Neuron (in vitro differentiated cells): ENCODE measurements around the gene ELP4.

Source experiments
- H2AFZ ChIP-seq: one replicate; pipeline ENCODE4 v1.6.1; 2013; ENCODE audit warnings: low read depth, mild to moderate bottlenecking, inconsistent platforms, low read length, moderate library complexity
- H3K27me3 ChIP-seq: one replicate; pipeline ENCODE4 v1.6.1; 2013; ENCODE audit warnings: low read length; ENCODE audit not compliant: insufficient read depth
- H3K36me3 ChIP-seq: one replicate; pipeline ENCODE4 v1.6.1; 2013; ENCODE audit warnings: low read length; ENCODE audit not compliant: insufficient read depth
- H3K4me1 ChIP-seq: one replicate; pipeline ENCODE4 v1.6.1; 2013; ENCODE audit warnings: low read length; ENCODE audit not compliant: insufficient read depth
- H3K4me3 ChIP-seq: 2 replicates; pipeline ENCODE4 v1.5.1; 2013; ENCODE audit warnings: mild to moderate bottlenecking, low read length, moderate library complexity
- H3K9me3 ChIP-seq: one replicate; pipeline ENCODE4 v1.6.1; 2013; ENCODE audit warnings: low read length

ELP4 gene

DNA sequence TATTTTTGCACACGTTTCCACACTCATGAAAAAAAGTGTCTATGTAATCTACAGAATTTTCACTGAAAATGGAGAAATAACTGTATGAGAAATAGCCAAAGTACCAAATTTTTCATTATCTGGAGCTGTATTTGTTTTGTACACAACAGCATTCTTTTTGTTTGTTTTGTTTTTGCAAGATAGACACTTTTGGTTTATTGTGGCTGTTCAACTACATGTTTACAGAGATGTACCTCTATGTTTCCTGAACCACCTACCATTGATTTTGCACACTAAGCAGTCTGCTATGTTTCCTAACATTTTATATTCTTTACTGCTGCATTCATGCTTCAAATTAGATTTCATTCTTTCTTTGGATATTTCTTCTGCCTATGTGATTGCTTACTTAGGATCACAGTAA, 116.3 kb downstream of the ELP4 start:
- Histone ChIP-seq H3K4me3 (no peak overlapping the region), H3K27me3 (no peaks in the 10 kb centered on the region), H3K4me1 (no peaks in the 10 kb centered on the region), H2AFZ (no peak overlapping the region), H3K9me3 (no peaks in the 10 kb centered on the region), H3K36me3 (no peaks in the 10 kb centered on the region)

DNA sequence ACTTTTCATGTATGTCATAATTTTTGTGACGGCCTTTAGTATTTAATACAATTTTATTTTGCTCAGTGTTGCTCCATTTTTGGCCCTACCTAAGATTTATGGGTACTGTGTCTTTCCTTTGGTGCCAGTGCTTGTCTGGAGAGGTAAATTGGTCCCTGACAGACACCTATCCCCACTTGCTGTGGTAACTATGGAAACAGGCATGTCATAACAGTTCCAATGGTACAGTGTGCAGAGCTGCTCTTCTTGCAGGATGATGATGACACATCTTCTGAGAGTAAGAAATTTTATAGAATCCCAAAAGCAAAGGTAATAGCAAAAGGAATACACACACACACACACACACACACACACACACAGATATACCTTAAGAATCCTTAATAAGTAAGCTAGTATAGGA, 118.5 kb downstream of the ELP4 start:
- Histone ChIP-seq H3K36me3 (no peaks in the 10 kb centered on the region), H3K4me1 (no peaks in the 10 kb centered on the region), H3K27me3 (no peaks in the 10 kb centered on the region), H2AFZ (no peak overlapping the region), H3K9me3 (no peaks in the 10 kb centered on the region), H3K4me3 (no peak overlapping the region)

- Histone ChIP-seq H3K4me3 (no peak overlapping the region), H3K4me1 (peaks cover 2% of the 10 kb centered on the region), H3K9me3 (no peaks in the 10 kb centered on the region), H2AFZ (no peak overlapping the region), H3K27me3 (no peaks in the 10 kb centered on the region), H3K36me3 (no peaks in the 10 kb centered on the region)
These were observed 127.4 kb downstream of the ELP4 start for GRCh38 chr11:31636983-31637382.

GRCh38 chr11:31640611-31641010, 131.0 kb downstream of the ELP4 start:
- no peaks in the 10 kb centered on the region for H3K36me3 ChIP-seq
- no peak overlapping the region for H2AFZ ChIP-seq
- H3K4me1 ChIP-seq, result peaks cover 5% of the 10 kb centered on the region
- H3K27me3 ChIP-seq, result no peaks in the 10 kb centered on the region
- H3K4me3 ChIP-seq, result no peak overlapping the region
- H3K9me3 ChIP-seq, result no peaks in the 10 kb centered on the region

- H3K4me3 ChIP-seq, result no peak overlapping the region
- peaks cover 11% of the 10 kb centered on the region for H3K4me1 ChIP-seq
- H2AFZ ChIP-seq, result no peak overlapping the region
These were observed 132.0 kb downstream of the ELP4 start for GRCh38 chr11:31641477-31642062.

GRCh38 chr11:31643857-31644256, 134.3 kb downstream of the ELP4 start:
- Histone ChIP-seq H3K36me3 (no peaks in the 10 kb centered on the region), H3K27me3 (no peaks in the 10 kb centered on the region)

More at GRCh38 chr11:31641477-31642062, 132.0 kb downstream of the ELP4 start:
- no peaks in the 10 kb centered on the region for H3K36me3 ChIP-seq
- H3K27me3 ChIP-seq, result no peaks in the 10 kb centered on the region
- H3K9me3 ChIP-seq, result no peaks in the 10 kb centered on the region

DNA sequence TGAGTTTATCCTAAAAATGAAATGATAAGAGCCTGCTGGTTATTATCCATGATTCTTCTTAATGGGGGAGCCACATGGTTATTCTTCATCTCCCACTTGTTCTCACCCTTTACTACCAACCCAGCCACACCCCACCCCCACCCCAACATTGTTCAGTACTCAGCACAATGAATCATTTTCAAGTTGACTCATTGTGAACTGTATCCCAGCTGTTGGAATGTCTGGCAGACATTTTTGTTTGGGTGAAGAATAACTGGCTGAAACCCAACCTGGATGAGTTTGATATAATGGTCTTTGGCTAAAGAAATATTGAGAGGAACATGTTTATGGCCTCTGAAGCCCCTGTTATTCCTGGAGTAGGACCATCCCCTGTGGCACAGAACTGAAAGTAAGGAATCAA, 136.2 kb downstream of the ELP4 start:
- H3K4me3 ChIP-seq, result no peak overlapping the region
- no peaks in the 10 kb centered on the region for H3K36me3 ChIP-seq
- peaks cover 15% of the 10 kb centered on the region for H3K4me1 ChIP-seq
- no peak overlapping the region for H2AFZ ChIP-seq
- no peaks in the 10 kb centered on the region for H3K27me3 ChIP-seq
- H3K9me3 ChIP-seq, result no peaks in the 10 kb centered on the region

More at GRCh38 chr11:31643857-31644256, 134.3 kb downstream of the ELP4 start:
- peaks cover 11% of the 10 kb centered on the region for H3K4me1 ChIP-seq
- no peak overlapping the region for H2AFZ ChIP-seq
- no peak overlapping the region for H3K4me3 ChIP-seq
- no peaks in the 10 kb centered on the region for H3K9me3 ChIP-seq

DNA sequence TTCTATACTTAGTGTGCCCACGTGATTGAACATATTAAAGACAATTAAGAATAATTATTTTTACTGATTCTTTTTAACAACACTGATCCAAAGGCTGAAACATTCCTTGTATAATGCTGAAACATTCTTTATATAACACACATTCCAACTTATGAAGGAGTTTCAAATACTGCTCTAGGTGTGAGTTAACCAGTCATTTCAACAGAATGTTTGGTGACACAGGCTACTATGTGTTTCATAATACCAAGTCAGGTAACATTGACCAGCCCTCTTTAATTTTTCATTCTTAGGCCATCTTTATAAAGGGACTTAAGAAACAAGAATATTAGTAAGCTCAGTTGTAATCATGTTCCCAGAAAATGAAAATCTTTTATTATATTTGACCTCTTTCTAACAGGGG, 136.6 kb downstream of the ELP4 start:
- H3K27me3 ChIP-seq, result no peaks in the 10 kb centered on the region
- no peak overlapping the region for H3K4me3 ChIP-seq
- H3K9me3 ChIP-seq, result no peaks in the 10 kb centered on the region
- H3K4me1 ChIP-seq, result peaks cover 20% of the 10 kb centered on the region
- H2AFZ ChIP-seq, result no peak overlapping the region
- H3K36me3 ChIP-seq, result no peaks in the 10 kb centered on the region

- Histone ChIP-seq H3K27me3 (no peaks in the 10 kb centered on the region), H3K36me3 (no peaks in the 10 kb centered on the region), H3K9me3 (no peaks in the 10 kb centered on the region), H3K4me3 (no peak overlapping the region), H3K4me1 (peaks cover 23% of the 10 kb centered on the region), H2AFZ (no peak overlapping the region)
These were observed 139.8 kb downstream of the ELP4 start for GRCh38 chr11:31649129-31649966.

- no peaks in the 10 kb centered on the region for H3K9me3 ChIP-seq
- H3K4me1 ChIP-seq, result peaks cover 15% of the 10 kb centered on the region
- no peak overlapping the region for H3K4me3 ChIP-seq
- no peaks in the 10 kb centered on the region for H3K27me3 ChIP-seq
- no peak overlapping the region for H2AFZ ChIP-seq
- H3K36me3 ChIP-seq, result no peaks in the 10 kb centered on the region
These were observed 141.6 kb downstream of the ELP4 start for GRCh38 chr11:31651208-31651607.

GRCh38 chr11:31651822-31652221, 142.3 kb downstream of the ELP4 start:
- H3K36me3 ChIP-seq, result no peaks in the 10 kb centered on the region
- no peaks in the 10 kb centered on the region for H3K27me3 ChIP-seq
- H3K9me3 ChIP-seq, result no peaks in the 10 kb centered on the region
- H2AFZ ChIP-seq, result no peak overlapping the region
- H3K4me3 ChIP-seq, result no peak overlapping the region
- peaks cover 15% of the 10 kb centered on the region for H3K4me1 ChIP-seq

GRCh38 chr11:31652528-31652927, 143.0 kb downstream of the ELP4 start:
- Histone ChIP-seq H3K4me1 (peaks cover 13% of the 10 kb centered on the region), H3K4me3 (no peak overlapping the region), H3K36me3 (no peaks in the 10 kb centered on the region), H2AFZ (no peak overlapping the region), H3K9me3 (no peaks in the 10 kb centered on the region), H3K27me3 (no peaks in the 10 kb centered on the region)

- no peak overlapping the region for H2AFZ ChIP-seq
These were observed 145.9 kb downstream of the ELP4 start for GRCh38 chr11:31655483-31655882.

More at GRCh38 chr11:31655483-31655882, 145.9 kb downstream of the ELP4 start:
- Histone ChIP-seq H3K9me3 (no peaks in the 10 kb centered on the region), H3K27me3 (no peaks in the 10 kb centered on the region), H3K36me3 (no peaks in the 10 kb centered on the region), H3K4me1 (peaks cover 10% of the 10 kb centered on the region), H3K4me3 (no peak overlapping the region)
